ENCODE measurements around the gene KCNQ1. TPM values are rescaled to one million over a fixed set of nuclear protein-coding genes. Genes with fewer than 3 reads are reported as not detected.

The KCNQ1 gene
- total and polyA plus RNA-seq, 4 donors: 15.4 to 41.7 (median 26.2) TPM

GRCh38 chr11:2734181-2735052, 289.6 kb downstream of the KCNQ1 start:
- Histone ChIP-seq H3K27ac (ENCODE audit: low read depth in 1 of 2, low read length in 1 of 2) (no peak overlapping the region), H3K9ac (ENCODE audit: insufficient read depth in 1 of 2, low read length in 2 of 2) (no peak overlapping the region), H3K9me3 (ENCODE audit: control insufficient read depth in 4 of 4, insufficient read depth in 3 of 4, low read length in 3 of 4) (no peaks in the 10 kb centered on the region), H3K36me3 (ENCODE audit: control insufficient read depth in 4 of 4, insufficient read depth in 4 of 4, low read length in 4 of 4) (no peaks in the 10 kb centered on the region), H3K27me3 (ENCODE audit: control insufficient read depth in 3 of 3, insufficient read depth in 3 of 3, low read length in 2 of 3) (no peaks in the 10 kb centered on the region), H3K4me1 (ENCODE audit: control insufficient read depth in 5 of 5, insufficient read depth in 5 of 5, low read length in 5 of 5) (peaks cover 0 to 30% (median 0%) of the 10 kb centered on the region in 5 donors), H3K4me3 (no peak overlapping the region)
- no peak for TF ChIP-seq CTCF (IDR thresholded peaks at IDR 0.05; ENCODE audit: control extremely low read depth, extremely low read depth)
- no peak for DNase-seq
- no peak for ATAC-seq (ENCODE audit: insufficient read depth, low FRiP score)
- WGBS, 2 donors: 92 to 93% methylated on average over 28 to 32 of the region's 32 CpGs

GRCh38 chr11:2735053-2735589, 290.3 kb downstream of the KCNQ1 start:
- WGBS, 2 donors: 97 to 99% methylated on average over 12 of the region's 12 CpGs
- no peak overlapping the region for H3K27ac ChIP-seq (ENCODE audit: low read depth in 1 of 2, low read length in 1 of 2)
- no peak for TF ChIP-seq CTCF (IDR thresholded peaks at IDR 0.05; ENCODE audit: control extremely low read depth, extremely low read depth)
- H3K4me3 ChIP-seq: no peak overlapping the region
- H3K27me3 ChIP-seq (ENCODE audit: control insufficient read depth in 3 of 3, insufficient read depth in 3 of 3, low read length in 2 of 3): no peaks in the 10 kb centered on the region
- H3K36me3 ChIP-seq (ENCODE audit: control insufficient read depth in 4 of 4, insufficient read depth in 4 of 4, low read length in 4 of 4): no peaks in the 10 kb centered on the region
- peaks cover 0 to 26% (median 0%) of the 10 kb centered on the region in 5 donors for H3K4me1 ChIP-seq (ENCODE audit: control insufficient read depth in 5 of 5, insufficient read depth in 5 of 5, low read length in 5 of 5)
- no peak overlapping the region for H3K9ac ChIP-seq (ENCODE audit: insufficient read depth in 1 of 2, low read length in 2 of 2)
- ATAC-seq (ENCODE audit: insufficient read depth, low FRiP score) (no peak), DNase-seq (no peak)
- no peaks in the 10 kb centered on the region for H3K9me3 ChIP-seq (ENCODE audit: control insufficient read depth in 4 of 4, insufficient read depth in 3 of 4, low read length in 3 of 4)

GRCh38 chr11:2736577-2737225, 291.9 kb downstream of the KCNQ1 start:
- DNase-seq (no peak), ATAC-seq (ENCODE audit: insufficient read depth, low FRiP score) (no peak)
- WGBS, 2 donors: 97 to 98% methylated on average over 20 to 21 of the region's 21 CpGs
- Histone ChIP-seq H3K4me1 (ENCODE audit: control insufficient read depth in 5 of 5, insufficient read depth in 5 of 5, low read length in 5 of 5) (peaks cover 0 to 18% (median 5%) of the 10 kb centered on the region in 5 donors), H3K9me3 (ENCODE audit: control insufficient read depth in 4 of 4, insufficient read depth in 3 of 4, low read length in 3 of 4) (no peaks in the 10 kb centered on the region), H3K36me3 (ENCODE audit: control insufficient read depth in 4 of 4, insufficient read depth in 4 of 4, low read length in 4 of 4) (no peaks in the 10 kb centered on the region), H3K27me3 (ENCODE audit: control insufficient read depth in 3 of 3, insufficient read depth in 3 of 3, low read length in 2 of 3) (no peaks in the 10 kb centered on the region), H3K27ac (ENCODE audit: low read depth in 1 of 2, low read length in 1 of 2) (no peak overlapping the region), H3K4me3 (no peak overlapping the region), H3K9ac (ENCODE audit: insufficient read depth in 1 of 2, low read length in 2 of 2) (no peak overlapping the region)
- TF ChIP-seq CTCF (IDR thresholded peaks at IDR 0.05; ENCODE audit: control extremely low read depth, extremely low read depth): no peak
